ENCODE data around the gene OGFOD3.

- no peak for TF ChIP-seq TAF1 (IDR thresholded peaks at IDR 0.05; ENCODE audit: low read depth, low read length)
- no peak for TF ChIP-seq POLR2A (IDR thresholded peaks at IDR 0.05; ENCODE audit: low read depth, low read length)
- no peak for TF ChIP-seq POLR2AphosphoS5 (IDR thresholded peaks at IDR 0.05; ENCODE audit: low read depth, low read length)
These were observed 74.0 kb downstream of the OGFOD3 start for GRCh38 chr17:82344175-82344907.

Data from GM12891 (cell line).